Trophoblast cell (in vitro differentiated cells and primary cell): ENCODE results near the gene NADK.
A peak's percentile ranks its signal among the peaks of the same experiment; 100 is the strongest.

Source experiments
- DNase-seq, 2 donors: peaks; one replicate each; pipeline ENCODE4 v3.0.0-alpha.2; 2016
- H2AFZ ChIP-seq: 2 replicates; pipeline ENCODE4 v1.6.1; 2013; ENCODE audit warnings: low read length, moderate library complexity, mild to moderate bottlenecking; ENCODE audit not compliant: insufficient read depth, poor library complexity
- H2AK5ac ChIP-seq: 2 replicates; pipeline ENCODE4 v1.6.1; 2013; ENCODE audit warnings: mild to moderate bottlenecking, low read length
- H2BK120ac ChIP-seq: 2 replicates; pipeline ENCODE4 v1.6.1; 2013; ENCODE audit warnings: low read length, mild to moderate bottlenecking, moderate library complexity; ENCODE audit not compliant: insufficient read depth, poor library complexity
- H2BK12ac ChIP-seq: 2 replicates; pipeline ENCODE4 v1.6.1; 2013; ENCODE audit warnings: mild to moderate bottlenecking, low read length, moderate library complexity
- H2BK5ac ChIP-seq: 2 replicates; pipeline ENCODE4 v1.6.1; 2013; ENCODE audit warnings: low read length, low read depth, moderate library complexity, mild to moderate bottlenecking; ENCODE audit not compliant: poor library complexity
- H3K14ac ChIP-seq: 2 replicates; pipeline ENCODE4 v1.6.1; 2013; ENCODE audit warnings: mild to moderate bottlenecking, low read length
- H3K18ac ChIP-seq: 2 replicates; pipeline ENCODE4 v1.6.1; 2013; ENCODE audit warnings: mild to moderate bottlenecking, low read length
- H3K23ac ChIP-seq: 2 replicates; pipeline ENCODE4 v1.6.1; 2013; ENCODE audit warnings: low read length
- H3K27ac ChIP-seq: 2 replicates; pipeline ENCODE4 v1.5.1; 2013; ENCODE audit warnings: low read depth, mild to moderate bottlenecking, inconsistent platforms, low read length, moderate library complexity
- H3K27me3 ChIP-seq: 2 replicates; pipeline ENCODE4 v1.6.1; 2013; ENCODE audit warnings: inconsistent platforms, mild to moderate bottlenecking, low read length, moderate library complexity; ENCODE audit not compliant: insufficient read depth
- H3K36me3 ChIP-seq, 2 experiments: 1 replicate in 1 of 2; 2 replicates in 1 of 2; pipeline ENCODE4 v1.6.1; 2013; ENCODE audit warnings: low read length in 2 of 2, mild to moderate bottlenecking in 2 of 2, moderate library complexity in 1 of 2; ENCODE audit not compliant: insufficient read depth in 2 of 2, control insufficient read depth in 1 of 2
- H3K4ac ChIP-seq: 2 replicates; pipeline ENCODE4 v1.6.1; 2013; ENCODE audit warnings: low read depth, mild to moderate bottlenecking, low read length, moderate library complexity
- H3K4me1 ChIP-seq, 2 experiments: 1 replicate in 1 of 2; 2 replicates in 1 of 2; pipeline ENCODE4 v1.6.1; 2013; ENCODE audit warnings: low read length in 2 of 2, mild to moderate bottlenecking in 2 of 2, moderate library complexity in 1 of 2; ENCODE audit not compliant: insufficient read depth in 2 of 2, control insufficient read depth in 1 of 2
- H3K4me2 ChIP-seq: 2 replicates; pipeline ENCODE4 v1.6.1; 2013; ENCODE audit warnings: inconsistent platforms, mild to moderate bottlenecking, low read length, moderate library complexity
- H3K4me3 ChIP-seq: 2 replicates; pipeline ENCODE4 v1.5.1; 2013; ENCODE audit warnings: mild to moderate bottlenecking, low read depth, low read length, inconsistent platforms
- H3K79me1 ChIP-seq: one replicate; pipeline ENCODE4 v1.6.1; 2013; ENCODE audit warnings: low read length
- H3K79me2 ChIP-seq: 2 replicates; pipeline ENCODE4 v1.6.1; 2013; ENCODE audit warnings: low read length, mild to moderate bottlenecking; ENCODE audit not compliant: control insufficient read depth, insufficient read depth, poor library complexity
- H3K9ac ChIP-seq: 2 replicates; pipeline ENCODE4 v1.6.1; 2013; ENCODE audit warnings: mild to moderate bottlenecking, low read length
- H3K9me3 ChIP-seq: 2 replicates; pipeline ENCODE4 v1.6.1; 2013; ENCODE audit warnings: low read depth, mild to moderate bottlenecking, control low read depth, inconsistent platforms, low read length; ENCODE audit not compliant: insufficient read depth
- H4K12ac ChIP-seq: 2 replicates; pipeline ENCODE4 v1.6.1; 2013; ENCODE audit warnings: low read depth, mild to moderate bottlenecking, low read length, moderate library complexity
- H4K8ac ChIP-seq: 2 replicates; pipeline ENCODE4 v1.6.1; 2013; ENCODE audit warnings: low read depth, mild to moderate bottlenecking, low read length, moderate library complexity
- H4K91ac ChIP-seq: one replicate; pipeline ENCODE4 v1.6.1; 2013; ENCODE audit warnings: low read depth, mild to moderate bottlenecking, low read length, moderate library complexity
- WGBS: extraction: QIAGEN DNeasy Blood & Tissue Kit; methylation state at CpG from one replicate; pipeline ENCODE4 v1.1.7; 2013; ENCODE audit warnings: missing lambda C conversion rate; ENCODE audit not compliant: insufficient read length, insufficient coverage; ENCODE audit errors: extremely low coverage; 5-methylcytosine and 5-hydroxymethylcytosine counted together

The NADK gene

DNA sequence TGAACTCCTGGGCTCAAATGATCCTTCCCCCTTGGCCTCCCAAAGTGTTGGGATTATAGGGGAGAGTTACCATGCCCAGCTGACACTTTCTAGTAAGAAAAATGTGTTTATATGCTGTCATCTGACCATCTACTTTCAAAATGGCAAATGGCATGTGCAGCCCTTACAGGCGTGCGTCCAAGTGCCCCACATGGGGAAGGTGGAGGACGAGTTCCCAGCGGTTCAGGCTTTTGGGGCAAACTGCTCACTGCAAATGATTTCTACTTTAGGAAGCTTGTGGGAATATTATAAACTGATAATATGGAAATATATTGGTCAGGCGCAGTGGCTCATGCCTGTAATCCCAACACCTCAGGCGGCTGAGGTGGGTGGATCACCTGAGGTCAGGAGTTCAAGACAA, 41.5 kb upstream of the NADK start:
- H3K36me3 ChIP-seq: peaks cover 42 to 45% of the 10 kb centered on the region in 2 experiments
- no peaks in the 10 kb centered on the region for H3K79me1 ChIP-seq
- no peak overlapping the region for H2BK120ac ChIP-seq
- H4K91ac ChIP-seq: no peak overlapping the region
- H2AFZ ChIP-seq: no peak overlapping the region
- H3K4me2 ChIP-seq: no peak overlapping the region
- no peak overlapping the region for H3K14ac ChIP-seq
- H3K9me3 ChIP-seq: no peaks in the 10 kb centered on the region
- H3K9ac ChIP-seq: no peak overlapping the region
- no peak overlapping the region for H3K4ac ChIP-seq
- no peak overlapping the region for H4K8ac ChIP-seq
- no peak overlapping the region for H3K23ac ChIP-seq
- H3K79me2 ChIP-seq: peaks cover 1% of the 10 kb centered on the region
- no peaks in the 10 kb centered on the region for H3K4me1 ChIP-seq
- H3K18ac ChIP-seq: no peak overlapping the region
- no peak overlapping the region for H4K12ac ChIP-seq
- H3K27me3 ChIP-seq: no peaks in the 10 kb centered on the region
- no peak overlapping the region for H3K27ac ChIP-seq
- no peak for DNase-seq
- no peak overlapping the region for H2AK5ac ChIP-seq
- WGBS: no CpG with 5 or more reads among the region's 6 CpGs
- H3K4me3 ChIP-seq: no peak overlapping the region
- H2BK12ac ChIP-seq: no peak overlapping the region
- H2BK5ac ChIP-seq: no peak overlapping the region

- Histone ChIP-seq H2AFZ (no peak overlapping the region), H2BK120ac (no peak overlapping the region), H2BK12ac (no peak overlapping the region), H4K91ac (no peak overlapping the region), H3K23ac (no peak overlapping the region), H3K4me2 (no peak overlapping the region), H4K8ac (no peak overlapping the region), H3K4ac (no peak overlapping the region), H3K18ac (no peak overlapping the region), H3K79me1 (no peaks in the 10 kb centered on the region), H3K14ac (no peak overlapping the region), H3K4me1 (no peaks in the 10 kb centered on the region), H3K27ac (no peak overlapping the region), H3K79me2 (peaks cover 1% of the 10 kb centered on the region), H4K12ac (no peak overlapping the region), H3K36me3 (peaks cover 48 to 52% of the 10 kb centered on the region in 2 experiments), H3K9me3 (no peaks in the 10 kb centered on the region), H3K27me3 (no peaks in the 10 kb centered on the region), H3K4me3 (no peak overlapping the region), H3K9ac (no peak overlapping the region), H2BK5ac (no peak overlapping the region), H2AK5ac (no peak overlapping the region)
- no peak for DNase-seq
- WGBS: no CpG with 5 or more reads among the region's 3 CpGs
These were observed 39.0 kb upstream of the NADK start for GRCh38 chr1:1817221-1817620.

DNA sequence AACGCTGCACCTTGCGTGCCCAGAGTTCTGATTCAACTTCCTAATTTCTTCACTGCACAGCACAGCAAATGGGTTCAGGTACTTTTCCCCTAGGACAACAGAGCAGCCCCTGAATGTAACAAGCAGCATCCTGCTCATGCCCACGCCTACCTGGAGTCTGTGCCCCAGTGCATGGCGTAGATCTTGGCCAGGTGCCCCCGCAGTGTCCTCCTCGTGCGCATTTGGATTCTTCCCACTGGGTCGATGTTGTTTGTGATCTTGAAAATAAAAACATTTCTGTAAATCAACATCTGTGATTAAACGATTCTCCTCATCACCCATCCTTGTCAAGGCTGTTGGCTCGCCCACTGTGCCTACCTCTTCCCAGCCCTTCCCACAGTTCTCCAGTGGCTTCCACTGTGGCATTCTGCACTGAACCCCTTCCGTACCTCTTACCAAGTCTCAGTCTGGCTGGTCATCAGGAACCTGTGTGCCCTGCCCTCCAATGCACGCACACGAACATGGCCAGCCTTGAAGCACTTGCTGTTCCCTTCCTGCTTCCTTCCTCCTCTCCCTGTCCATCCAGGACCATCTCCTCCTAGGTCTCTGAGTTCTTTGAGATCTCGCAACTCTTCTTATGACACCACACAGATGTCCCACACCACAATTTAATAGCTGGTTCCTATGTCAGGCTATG, 37.5 kb upstream of the NADK start:
- no peak overlapping the region for H4K91ac ChIP-seq
- H3K4me2 ChIP-seq: no peak overlapping the region
- peaks cover 1% of the 10 kb centered on the region for H3K79me2 ChIP-seq
- H4K12ac ChIP-seq: no peak overlapping the region
- no peaks in the 10 kb centered on the region for H3K79me1 ChIP-seq
- no peak for DNase-seq
- no peak overlapping the region for H2BK5ac ChIP-seq
- H3K4ac ChIP-seq: no peak overlapping the region
- H3K9me3 ChIP-seq: no peaks in the 10 kb centered on the region
- no peak overlapping the region for H2AFZ ChIP-seq
- peak overlapping the region; percentile 31 for H3K4me3 ChIP-seq
- H3K36me3 ChIP-seq: peaks cover 46 to 47% of the 10 kb centered on the region in 2 experiments
- H2BK120ac ChIP-seq: no peak overlapping the region
- no peak overlapping the region for H3K9ac ChIP-seq
- H3K27me3 ChIP-seq: no peaks in the 10 kb centered on the region
- no peak overlapping the region for H3K14ac ChIP-seq
- no peaks in the 10 kb centered on the region for H3K4me1 ChIP-seq
- no CpG with 5 or more reads among the region's 14 CpGs for WGBS
- H2AK5ac ChIP-seq: no peak overlapping the region
- H3K18ac ChIP-seq: no peak overlapping the region
- H2BK12ac ChIP-seq: no peak overlapping the region
- H3K27ac ChIP-seq: no peak overlapping the region
- H4K8ac ChIP-seq: no peak overlapping the region
- H3K23ac ChIP-seq: peak overlapping the region; percentile 35

- no peaks in the 10 kb centered on the region for H3K9me3 ChIP-seq
- H3K4me2 ChIP-seq: no peak overlapping the region
- no peak overlapping the region for H3K27ac ChIP-seq
- no peak overlapping the region for H3K14ac ChIP-seq
- H2AFZ ChIP-seq: no peak overlapping the region
- H4K91ac ChIP-seq: no peak overlapping the region
- H3K36me3 ChIP-seq: peaks cover 52 to 56% of the 10 kb centered on the region in 2 experiments
- H3K4ac ChIP-seq: no peak overlapping the region
- no peak overlapping the region for H3K4me3 ChIP-seq
- H3K18ac ChIP-seq: no peak overlapping the region
- H2BK12ac ChIP-seq: no peak overlapping the region
- H3K79me2 ChIP-seq: no peaks in the 10 kb centered on the region
- no peak overlapping the region for H3K9ac ChIP-seq
- WGBS: no CpG with 5 or more reads among the region's 6 CpGs
- H4K8ac ChIP-seq: no peak overlapping the region
- H2BK5ac ChIP-seq: no peak overlapping the region
- DNase-seq: no peak
- no peak overlapping the region for H4K12ac ChIP-seq
- no peaks in the 10 kb centered on the region for H3K4me1 ChIP-seq
- no peaks in the 10 kb centered on the region for H3K79me1 ChIP-seq
- H3K23ac ChIP-seq: no peak overlapping the region
- H2BK120ac ChIP-seq: no peak overlapping the region
- H3K27me3 ChIP-seq: no peaks in the 10 kb centered on the region
- H2AK5ac ChIP-seq: no peak overlapping the region
These were observed 31.2 kb upstream of the NADK start for GRCh38 chr1:1809489-1809888.
